ENCODE data around the gene SEH1L.
"Not testable (repeated sequence)": the region's sequence is repeated elsewhere in the genome, so short reads cannot be mapped to it uniquely, and the experiment has no call there.

SEH1L gene

GRCh38 chr18:12980065-12980464, 32.3 kb downstream of the SEH1L start:
- H3K36me3 ChIP-seq (ENCODE audit: insufficient read depth, low read length) = peaks cover 32% of the 10 kb centered on the region
- H3K9me3 ChIP-seq (replicated peaks; ENCODE audit: low read length); H3K4me2 ChIP-seq (ENCODE audit: low read length); H3K4me1 ChIP-seq (ENCODE audit: control insufficient read depth, insufficient read depth, low read length); H3K9ac ChIP-seq (ENCODE audit: low read depth, low read length); H3K4me3 ChIP-seq (ENCODE audit: low read length); H3K27me3 ChIP-seq (ENCODE audit: control insufficient read depth, insufficient read depth, low read length): not testable (repeated sequence)

DNA sequence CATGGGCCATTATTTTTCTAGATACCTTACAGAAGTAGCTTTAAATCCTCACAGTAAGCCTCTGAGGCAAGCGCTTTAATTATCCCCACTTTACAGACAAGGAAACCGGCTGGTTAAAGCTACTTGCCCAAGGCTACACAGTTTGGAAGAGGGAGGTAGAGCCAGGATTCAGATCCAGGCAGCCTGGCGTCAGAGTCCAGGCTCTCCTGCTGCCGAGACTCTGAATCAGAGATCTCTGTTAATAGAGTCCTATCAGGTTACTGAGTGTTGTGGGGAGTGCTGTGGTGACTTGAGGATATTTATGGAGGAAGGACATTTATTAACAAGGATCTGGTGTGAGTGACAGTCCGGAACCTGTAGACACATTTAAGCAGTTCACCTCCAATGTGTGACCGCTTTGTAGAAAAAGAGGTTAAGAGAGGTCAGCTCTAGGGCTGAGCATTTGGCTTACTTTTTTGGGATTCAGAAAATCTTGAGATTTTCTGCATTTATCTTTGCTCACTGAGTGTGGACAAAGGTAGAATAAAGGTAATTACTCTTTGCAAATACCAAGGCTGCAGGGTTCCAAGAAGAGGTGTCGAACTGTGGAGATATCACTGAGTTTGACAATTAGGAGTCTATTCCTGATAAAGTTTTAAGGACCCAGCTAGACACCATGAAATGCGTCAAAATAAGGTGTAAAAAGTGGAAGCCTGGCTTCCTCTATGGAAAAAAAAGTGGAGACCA, 41.7 kb downstream of the SEH1L start:
- H3K27me3 ChIP-seq (ENCODE audit: control insufficient read depth, insufficient read depth, low read length) = no peaks in the 10 kb centered on the region
- no peak overlapping the region for H3K4me3 ChIP-seq (ENCODE audit: low read length)
- no peaks in the 10 kb centered on the region for H3K9me3 ChIP-seq (replicated peaks; ENCODE audit: low read length)
- H3K36me3 ChIP-seq (ENCODE audit: insufficient read depth, low read length) = peaks cover 10% of the 10 kb centered on the region
- no peak overlapping the region for H3K9ac ChIP-seq (ENCODE audit: low read depth, low read length)
- peaks cover 19% of the 10 kb centered on the region for H3K4me1 ChIP-seq (ENCODE audit: control insufficient read depth, insufficient read depth, low read length)
- H3K4me2 ChIP-seq (ENCODE audit: low read length) = no peak overlapping the region

- Histone ChIP-seq H3K9ac (ENCODE audit: low read depth, low read length) (peak overlapping the region; percentile 88), H3K36me3 (ENCODE audit: insufficient read depth, low read length) (peaks cover 8% of the 10 kb centered on the region), H3K27me3 (ENCODE audit: control insufficient read depth, insufficient read depth, low read length) (no peaks in the 10 kb centered on the region), H3K9me3 (replicated peaks; ENCODE audit: low read length) (no peaks in the 10 kb centered on the region), H3K4me3 (ENCODE audit: low read length) (peak overlapping the region; percentile 91), H3K4me1 (ENCODE audit: control insufficient read depth, insufficient read depth, low read length) (peaks cover 19% of the 10 kb centered on the region), H3K4me2 (ENCODE audit: low read length) (peak overlapping the region; percentile 93)
Measured at GRCh38 chr18:12990123-12990475, 42.3 kb downstream of the SEH1L start.

DNA sequence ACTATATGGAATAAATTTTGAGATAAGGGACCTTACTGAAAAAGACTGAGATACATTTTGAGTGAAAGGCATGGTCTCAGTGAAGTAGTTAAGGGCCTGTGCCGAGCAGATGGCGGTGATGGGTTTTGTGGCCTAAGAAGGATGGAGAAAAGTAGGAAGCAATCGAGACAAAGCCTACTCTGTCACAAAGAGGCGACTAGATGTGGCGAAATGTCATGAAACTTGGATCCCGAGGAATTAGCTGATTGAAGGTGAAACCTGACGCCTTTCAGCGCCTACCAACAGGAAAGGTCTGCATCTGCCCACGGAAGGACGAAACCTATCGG, 42.8 kb downstream of the SEH1L start:
- H3K4me3 ChIP-seq (ENCODE audit: low read length) = peak overlapping the region; percentile 91
- no peaks in the 10 kb centered on the region for H3K27me3 ChIP-seq (ENCODE audit: control insufficient read depth, insufficient read depth, low read length)

GRCh38 chr18:12990967-12991820, 43.4 kb downstream of the SEH1L start, which contains the start of gene CEP192:
Gene CEP192 (plus strand): TSS chr18:12991362. CDS start chr18:12999425, 8,063 bp downstream.
- Histone ChIP-seq H3K4me1 (ENCODE audit: control insufficient read depth, insufficient read depth, low read length) (peaks cover 19% of the 10 kb centered on the region), H3K9me3 (replicated peaks; ENCODE audit: low read length) (no peaks in the 10 kb centered on the region), H3K36me3 (ENCODE audit: insufficient read depth, low read length) (peaks cover 8% of the 10 kb centered on the region), H3K4me3 (ENCODE audit: low read length) (peak within 1 kb of the TSS; percentile 91), H3K27me3 (ENCODE audit: control insufficient read depth, insufficient read depth, low read length) (no peaks in the 10 kb centered on the region), H3K4me2 (ENCODE audit: low read length) (peak within 1 kb of the TSS; percentile 93), H3K9ac (ENCODE audit: low read depth, low read length) (peak within 1 kb of the TSS; percentile 88)

More for the DNA sequence above, 42.8 kb downstream of the SEH1L start:
- Histone ChIP-seq H3K4me1 (ENCODE audit: control insufficient read depth, insufficient read depth, low read length) (peaks cover 19% of the 10 kb centered on the region), H3K9ac (ENCODE audit: low read depth, low read length) (peak overlapping the region; percentile 88), H3K4me2 (ENCODE audit: low read length) (peak overlapping the region; percentile 93), H3K36me3 (ENCODE audit: insufficient read depth, low read length) (peaks cover 8% of the 10 kb centered on the region), H3K9me3 (replicated peaks; ENCODE audit: low read length) (no peaks in the 10 kb centered on the region)

DNA sequence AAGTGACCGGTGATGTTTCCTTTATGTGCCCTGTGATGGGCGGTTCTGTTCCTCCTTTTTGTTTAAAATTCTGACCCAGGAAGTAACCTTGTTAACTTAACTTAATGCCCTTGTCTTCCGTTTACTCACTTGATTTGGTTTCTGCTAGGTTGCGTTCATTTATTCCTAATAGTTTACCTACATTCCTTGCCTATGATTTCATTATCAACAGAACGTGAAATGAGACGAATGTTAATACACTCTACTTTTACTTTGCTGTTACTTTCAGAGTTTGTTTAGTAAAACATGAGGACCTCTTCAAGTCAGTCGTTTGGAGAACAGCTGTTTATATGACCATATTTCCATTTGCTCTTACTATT, 44.0 kb downstream of the SEH1L start:
- H3K4me1 ChIP-seq (ENCODE audit: control insufficient read depth, insufficient read depth, low read length) = peaks cover 19% of the 10 kb centered on the region
- no peaks in the 10 kb centered on the region for H3K9me3 ChIP-seq (replicated peaks; ENCODE audit: low read length)

DNA sequence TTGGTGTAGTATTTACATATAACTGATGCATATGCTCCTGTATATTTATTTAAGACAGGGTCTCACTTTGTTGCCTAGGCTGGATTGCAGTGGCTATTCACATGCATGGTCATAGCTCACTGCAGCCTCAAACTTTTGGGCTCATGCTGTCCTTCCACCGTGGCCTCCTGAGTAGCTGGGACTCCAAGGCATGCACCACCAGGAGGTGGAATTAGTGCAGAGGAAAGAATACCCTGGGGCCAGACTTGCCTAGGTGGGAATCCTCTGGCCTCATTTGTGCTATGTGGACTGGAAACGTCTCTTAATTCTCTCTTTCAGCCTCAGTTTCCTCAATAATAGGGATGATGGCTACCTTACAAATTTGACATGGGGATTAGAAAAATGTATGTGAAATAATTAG, 45.6 kb downstream of the SEH1L start:
- H3K9ac ChIP-seq (ENCODE audit: low read depth, low read length) = no peak overlapping the region
- H3K9me3 ChIP-seq (replicated peaks; ENCODE audit: low read length) = no peaks in the 10 kb centered on the region
- no peaks in the 10 kb centered on the region for H3K27me3 ChIP-seq (ENCODE audit: control insufficient read depth, insufficient read depth, low read length)
- H3K4me1 ChIP-seq (ENCODE audit: control insufficient read depth, insufficient read depth, low read length) = peaks cover 19% of the 10 kb centered on the region
- H3K36me3 ChIP-seq (ENCODE audit: insufficient read depth, low read length) = peaks cover 3% of the 10 kb centered on the region
- H3K4me3 ChIP-seq (ENCODE audit: low read length) = no peak overlapping the region
- H3K4me2 ChIP-seq (ENCODE audit: low read length) = no peak overlapping the region

More for the DNA sequence above, 44.0 kb downstream of the SEH1L start:
- Histone ChIP-seq H3K36me3 (ENCODE audit: insufficient read depth, low read length) (peaks cover 7% of the 10 kb centered on the region), H3K4me3 (ENCODE audit: low read length) (peak overlapping the region; percentile 91), H3K27me3 (ENCODE audit: control insufficient read depth, insufficient read depth, low read length) (no peaks in the 10 kb centered on the region), H3K9ac (ENCODE audit: low read depth, low read length) (peak overlapping the region; percentile 86), H3K4me2 (ENCODE audit: low read length) (peak overlapping the region; percentile 88)

- Histone ChIP-seq H3K9me3 (replicated peaks; ENCODE audit: low read length) (no peaks in the 10 kb centered on the region), H3K4me2 (ENCODE audit: low read length) (no peak overlapping the region), H3K36me3 (ENCODE audit: insufficient read depth, low read length) (peaks cover 7% of the 10 kb centered on the region), H3K4me1 (ENCODE audit: control insufficient read depth, insufficient read depth, low read length) (peaks cover 13% of the 10 kb centered on the region), H3K4me3 (ENCODE audit: low read length) (no peak overlapping the region), H3K9ac (ENCODE audit: low read depth, low read length) (no peak overlapping the region), H3K27me3 (ENCODE audit: control insufficient read depth, insufficient read depth, low read length) (no peaks in the 10 kb centered on the region)
Measured at GRCh38 chr18:12995424-12995823, 47.6 kb downstream of the SEH1L start.

DNA sequence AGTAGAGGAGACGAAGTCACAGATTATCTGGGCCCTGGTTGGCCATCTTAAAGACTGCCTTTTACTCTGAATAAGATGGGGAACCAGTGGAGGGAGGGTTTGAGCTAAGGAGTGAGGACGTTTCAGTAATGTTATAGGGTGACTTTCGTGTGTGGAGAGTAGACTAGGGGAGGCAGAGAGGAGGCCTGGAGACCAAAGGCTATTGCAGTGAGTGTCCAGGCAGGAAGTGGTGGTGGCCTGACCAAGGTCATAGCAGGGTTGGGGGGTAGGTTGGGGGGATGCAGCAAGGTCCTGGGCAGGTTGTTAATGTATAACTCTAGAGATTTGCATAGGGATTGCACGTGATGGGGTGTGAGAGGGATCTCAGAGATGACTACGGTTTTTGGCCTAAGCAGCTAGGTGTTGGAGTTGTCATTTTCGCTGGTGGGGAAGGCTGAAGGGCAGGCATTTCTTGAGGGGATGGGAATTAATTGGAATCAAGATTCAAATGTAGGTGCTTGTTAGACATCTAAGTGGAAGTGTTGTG, 48.2 kb downstream of the SEH1L start:
- no peaks in the 10 kb centered on the region for H3K9me3 ChIP-seq (replicated peaks; ENCODE audit: low read length)
- no peak overlapping the region for H3K4me3 ChIP-seq (ENCODE audit: low read length)
- H3K9ac ChIP-seq (ENCODE audit: low read depth, low read length) = no peak overlapping the region
- H3K36me3 ChIP-seq (ENCODE audit: insufficient read depth, low read length) = peaks cover 8% of the 10 kb centered on the region
- no peak overlapping the region for H3K4me2 ChIP-seq (ENCODE audit: low read length)
- H3K27me3 ChIP-seq (ENCODE audit: control insufficient read depth, insufficient read depth, low read length) = no peaks in the 10 kb centered on the region
- peaks cover 11% of the 10 kb centered on the region for H3K4me1 ChIP-seq (ENCODE audit: control insufficient read depth, insufficient read depth, low read length)

DNA sequence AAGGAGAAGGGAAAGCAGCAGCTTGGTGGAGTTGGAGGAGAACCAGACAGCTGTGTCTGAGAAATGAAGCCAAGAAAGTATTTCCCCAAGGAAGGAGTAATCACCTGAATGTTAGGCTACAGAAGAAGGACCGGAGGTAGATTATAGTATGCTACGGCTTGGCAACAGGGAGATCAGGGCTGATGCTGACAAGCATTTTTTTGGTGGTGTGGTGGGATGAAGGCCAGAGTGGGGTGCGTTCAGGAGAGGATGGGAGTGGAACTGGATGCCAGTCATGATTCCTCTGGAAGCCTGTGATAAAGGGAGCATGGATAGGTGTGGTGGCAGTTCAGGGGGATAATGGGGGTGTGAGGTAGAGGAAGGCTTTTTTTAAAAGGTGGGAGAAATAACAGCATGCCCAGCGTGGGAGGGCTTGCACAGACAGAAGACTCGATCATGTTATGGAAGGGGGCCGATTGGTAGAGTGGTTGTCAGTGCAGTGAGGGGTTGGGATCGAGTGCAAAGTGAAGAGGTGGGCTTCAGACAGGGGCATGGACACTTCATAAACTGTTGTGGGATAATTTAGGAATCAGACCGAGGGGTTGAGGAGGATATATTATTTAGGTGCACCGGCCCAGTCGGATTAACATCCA, 49.0 kb downstream of the SEH1L start:
- no peak overlapping the region for H3K4me3 ChIP-seq (ENCODE audit: low read length)
- peaks cover 11% of the 10 kb centered on the region for H3K4me1 ChIP-seq (ENCODE audit: control insufficient read depth, insufficient read depth, low read length)
- H3K4me2 ChIP-seq (ENCODE audit: low read length) = no peak overlapping the region
- H3K9ac ChIP-seq (ENCODE audit: low read depth, low read length) = no peak overlapping the region
- no peaks in the 10 kb centered on the region for H3K27me3 ChIP-seq (ENCODE audit: control insufficient read depth, insufficient read depth, low read length)
- peaks cover 11% of the 10 kb centered on the region for H3K36me3 ChIP-seq (ENCODE audit: insufficient read depth, low read length)
- H3K9me3 ChIP-seq (replicated peaks; ENCODE audit: low read length) = no peaks in the 10 kb centered on the region

- H3K27me3 ChIP-seq (ENCODE audit: control insufficient read depth, insufficient read depth, low read length); H3K4me3 ChIP-seq (ENCODE audit: low read length); H3K4me2 ChIP-seq (ENCODE audit: low read length); H3K9me3 ChIP-seq (replicated peaks; ENCODE audit: low read length); H3K9ac ChIP-seq (ENCODE audit: low read depth, low read length): not testable (repeated sequence)
- peaks cover 11% of the 10 kb centered on the region for H3K36me3 ChIP-seq (ENCODE audit: insufficient read depth, low read length)
- H3K4me1 ChIP-seq (ENCODE audit: control insufficient read depth, insufficient read depth, low read length) = peaks cover 10% of the 10 kb centered on the region
Measured at GRCh38 chr18:12997330-12997729, 49.5 kb downstream of the SEH1L start.

Measured in skeletal muscle satellite cell (primary cell).